OCI-LY7 (cell line): ENCODE measurements around the gene S100A2.

Experiments used
- EZH2phosphoT487 ChIP-seq: fragments of 200-600 bp; sonication (generic); IDR thresholded peaks from 2 replicates; pipeline ENCODE4 v1.6.1; 2018; ENCODE audit warnings: low read depth, borderline replicate concordance, mild to moderate bottlenecking, mixed run types, antibody characterized with exemption, low read length, moderate library complexity, mixed read lengths
- TF ChIP-seq, protein P1 (sequence below): fragments of 200-600 bp; sonication (generic); conservative IDR thresholded peaks from 2 replicates; pipeline ENCODE4 v1.5.1; 2014; ENCODE audit warnings: mild to moderate bottlenecking, antibody characterized with exemption, low read length, moderate library complexity, mixed read lengths

- TF ChIP-seq, protein P1, sequence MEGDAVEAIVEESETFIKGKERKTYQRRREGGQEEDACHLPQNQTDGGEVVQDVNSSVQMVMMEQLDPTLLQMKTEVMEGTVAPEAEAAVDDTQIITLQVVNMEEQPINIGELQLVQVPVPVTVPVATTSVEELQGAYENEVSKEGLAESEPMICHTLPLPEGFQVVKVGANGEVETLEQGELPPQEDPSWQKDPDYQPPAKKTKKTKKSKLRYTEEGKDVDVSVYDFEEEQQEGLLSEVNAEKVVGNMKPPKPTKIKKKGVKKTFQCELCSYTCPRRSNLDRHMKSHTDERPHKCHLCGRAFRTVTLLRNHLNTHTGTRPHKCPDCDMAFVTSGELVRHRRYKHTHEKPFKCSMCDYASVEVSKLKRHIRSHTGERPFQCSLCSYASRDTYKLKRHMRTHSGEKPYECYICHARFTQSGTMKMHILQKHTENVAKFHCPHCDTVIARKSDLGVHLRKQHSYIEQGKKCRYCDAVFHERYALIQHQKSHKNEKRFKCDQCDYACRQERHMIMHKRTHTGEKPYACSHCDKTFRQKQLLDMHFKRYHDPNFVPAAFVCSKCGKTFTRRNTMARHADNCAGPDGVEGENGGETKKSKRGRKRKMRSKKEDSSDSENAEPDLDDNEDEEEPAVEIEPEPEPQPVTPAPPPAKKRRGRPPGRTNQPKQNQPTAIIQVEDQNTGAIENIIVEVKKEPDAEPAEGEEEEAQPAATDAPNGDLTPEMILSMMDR, result no peak
- TF ChIP-seq EZH2phosphoT487, result no peak
These were observed 5.4 kb downstream of the S100A2 start for GRCh38 chr1:153560241-153560640.
